ENCODE measurements around the gene SQSTM1.

DNA sequence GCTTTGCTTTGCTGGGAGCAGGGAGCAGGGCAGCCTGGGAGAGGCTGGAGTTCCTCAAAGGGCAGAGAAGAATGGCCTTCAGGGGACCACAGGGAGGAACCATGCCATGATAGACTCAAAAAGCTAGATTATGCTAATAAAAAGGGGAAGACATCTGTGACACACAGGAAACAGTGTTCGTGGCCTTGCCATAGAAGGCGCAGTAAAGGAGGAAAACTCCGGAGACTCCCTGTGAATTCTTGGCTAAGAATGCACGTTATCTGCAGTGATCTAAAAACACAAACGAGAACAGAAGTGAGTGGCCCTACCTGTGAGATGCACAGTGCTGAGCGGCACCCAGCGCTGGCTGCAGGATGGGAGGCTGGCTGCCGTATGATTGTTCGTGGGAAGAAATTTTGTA is 42.8 kb upstream of the SQSTM1 start:
- TF ChIP-seq, protein P1, sequence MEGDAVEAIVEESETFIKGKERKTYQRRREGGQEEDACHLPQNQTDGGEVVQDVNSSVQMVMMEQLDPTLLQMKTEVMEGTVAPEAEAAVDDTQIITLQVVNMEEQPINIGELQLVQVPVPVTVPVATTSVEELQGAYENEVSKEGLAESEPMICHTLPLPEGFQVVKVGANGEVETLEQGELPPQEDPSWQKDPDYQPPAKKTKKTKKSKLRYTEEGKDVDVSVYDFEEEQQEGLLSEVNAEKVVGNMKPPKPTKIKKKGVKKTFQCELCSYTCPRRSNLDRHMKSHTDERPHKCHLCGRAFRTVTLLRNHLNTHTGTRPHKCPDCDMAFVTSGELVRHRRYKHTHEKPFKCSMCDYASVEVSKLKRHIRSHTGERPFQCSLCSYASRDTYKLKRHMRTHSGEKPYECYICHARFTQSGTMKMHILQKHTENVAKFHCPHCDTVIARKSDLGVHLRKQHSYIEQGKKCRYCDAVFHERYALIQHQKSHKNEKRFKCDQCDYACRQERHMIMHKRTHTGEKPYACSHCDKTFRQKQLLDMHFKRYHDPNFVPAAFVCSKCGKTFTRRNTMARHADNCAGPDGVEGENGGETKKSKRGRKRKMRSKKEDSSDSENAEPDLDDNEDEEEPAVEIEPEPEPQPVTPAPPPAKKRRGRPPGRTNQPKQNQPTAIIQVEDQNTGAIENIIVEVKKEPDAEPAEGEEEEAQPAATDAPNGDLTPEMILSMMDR (IDR thresholded peaks at IDR 0.05), result no peak
- TF ChIP-seq POLR2A (IDR thresholded peaks at IDR 0.05), result no peak
